SK-N-SH (cell line): ENCODE results near the gene RAF1. TPM values are rescaled to one million over a fixed set of nuclear protein-coding genes. Genes with fewer than 3 reads are reported as not detected.

Experiments used
- CTCF ChIA-PET: fragments of 300-600, 350-600 bp; formaldehyde crosslinking; extraction: SDS; loops from one replicate; lab custom pipeline; 2021; lab: Yijun Ruan, JAX
- POLR2A ChIA-PET: fragments of 350-600 bp; sonication (Branson Sonifier 250); formaldehyde crosslinking; extraction: SDS; loops from one replicate; lab custom pipeline; 2020; ENCODE audit warnings: antibody characterized with exemption, inconsistent platforms; lab: Yijun Ruan, JAX
- DNase-seq: peaks from one replicate; pipeline ENCODE4 v3.0.0; 2012
- H2AFZ ChIP-seq: fragments of 200-600 bp; sonication (generic); 2 replicates; pipeline ENCODE4 v1.8.1; 2016; ENCODE audit warnings: antibody characterized with exemption, mild to moderate bottlenecking, low read depth
- H3F3A ChIP-seq: fragments of 200-600 bp; sonication (generic); replicated peaks from 2 replicates; pipeline ENCODE3; 2016; ENCODE audit warnings: antibody characterized with exemption, mild to moderate bottlenecking; ENCODE audit not compliant: insufficient read depth
- H3K27ac ChIP-seq, 2 experiments: fragments of 200-500 bp in 1 of 2; fragments of 200-600 bp in 1 of 2; sonication (Bioruptor generic) in 1 of 2; sonication (generic), shearing (Covaris generic) in 1 of 2; 2 replicates each; pipeline versions ENCODE4 v1.5.1 to v1.6.1; 2014 to 2016; ENCODE audit warnings: low read depth in 2 of 2, inconsistent platforms in 1 of 2, low read length in 1 of 2, mild to moderate bottlenecking in 1 of 2, mixed read lengths in 1 of 2
- H3K27me3 ChIP-seq: fragments of 200-600 bp; sonication (generic), shearing (Covaris generic); 2 replicates; pipeline ENCODE4 v1.6.1; 2016; ENCODE audit warnings: mixed run types; ENCODE audit not compliant: insufficient read depth
- H3K36me3 ChIP-seq, 2 experiments: fragments of 200-500 bp in 1 of 2; fragments of 200-600 bp in 1 of 2; sonication (Bioruptor generic) in 1 of 2; sonication (generic) in 1 of 2; replicated peaks in 1 of 2; 2 replicates each; pipeline versions ENCODE3 to v1.5.1; 2014 to 2016; ENCODE audit warnings: low read length in 1 of 2, mild to moderate bottlenecking in 1 of 2; ENCODE audit not compliant: insufficient read depth in 2 of 2, control insufficient read depth in 1 of 2
- H3K4me1 ChIP-seq, 2 experiments: fragments of 200-500 bp in 1 of 2; fragments of 200-600 bp in 1 of 2; sonication (Bioruptor generic) in 1 of 2; sonication (generic), shearing (Covaris generic) in 1 of 2; 2 replicates each; pipeline versions ENCODE4 v1.5.1 to v1.6.1; 2014 to 2016; ENCODE audit warnings: low read depth in 1 of 2, low read length in 1 of 2, mixed run types in 1 of 2; ENCODE audit not compliant: insufficient read depth in 2 of 2, control insufficient read depth in 1 of 2
- H3K4me2 ChIP-seq: fragments of 200-600 bp; sonication (generic), shearing (Covaris generic); 2 replicates; pipeline ENCODE4 v1.6.1; 2017; ENCODE audit warnings: mixed run types
- H3K4me3 ChIP-seq, 2 experiments: fragments of 200-500 bp in 1 of 2; fragments of 200-600 bp in 1 of 2; sonication (Bioruptor generic) in 1 of 2; sonication (generic), shearing (Covaris generic) in 1 of 2; 2 replicates each; pipeline versions ENCODE4 v1.5.1 to v1.8.1; 2014 to 2016; ENCODE audit warnings: low read depth in 2 of 2, inconsistent platforms in 1 of 2, low read length in 1 of 2, mild to moderate bottlenecking in 1 of 2, mixed read lengths in 1 of 2, moderate library complexity in 1 of 2
- H3K79me2 ChIP-seq: fragments of 200-600 bp; sonication (generic); 2 replicates; pipeline ENCODE4 v1.8.1; 2017; ENCODE audit warnings: mild to moderate bottlenecking; ENCODE audit not compliant: insufficient read depth
- H3K9ac ChIP-seq: fragments of 200-600 bp; sonication (generic); 2 replicates; pipeline ENCODE4 v1.6.1; 2017; ENCODE audit warnings: mixed run types
- H3K9me2 ChIP-seq: fragments of 200-600 bp; sonication (generic); 2 replicates; pipeline ENCODE4 v1.6.1; 2017; ENCODE audit warnings: mixed run types
- H3K9me3 ChIP-seq: fragments of 200-600 bp; sonication (generic); 2 replicates; pipeline ENCODE4 v1.6.1; 2017; ENCODE audit warnings: mixed run types, mild to moderate bottlenecking, moderate library complexity
- H4K20me1 ChIP-seq: fragments of 200-600 bp; sonication (generic); 2 replicates; pipeline ENCODE4 v1.6.1; 2017; ENCODE audit warnings: mild to moderate bottlenecking, mixed run types; ENCODE audit not compliant: insufficient read depth
- EP300 ChIP-seq, 2 experiments: IDR thresholded peaks; 2 replicates each; pipeline versions ENCODE4 v1.4.0 to v1.6.1; 2012; ENCODE audit warnings: borderline replicate concordance in 1 of 2, low read depth in 1 of 2, low read length in 1 of 2
- EZH2phosphoT487 ChIP-seq: fragments of 200-600 bp; sonication (generic); IDR thresholded peaks from 2 replicates; pipeline ENCODE4 v1.6.1; 2017; ENCODE audit warnings: low read depth, mixed run types, mild to moderate bottlenecking, antibody characterized with exemption, moderate library complexity, borderline replicate concordance
- FOSL2 ChIP-seq: IDR thresholded peaks from 2 replicates; pipeline ENCODE4 v1.4.0; 2012; ENCODE audit warnings: low read depth, mild to moderate bottlenecking, moderate library complexity, borderline replicate concordance
- FOXJ3 ChIP-seq: sonication (generic); formaldehyde crosslinking; IDR thresholded peaks from 2 replicates; pipeline ENCODE4 v1.5.1; 2020; ENCODE audit warnings: mild to moderate bottlenecking, missing genetic modification reagents
- GABPA ChIP-seq: IDR thresholded peaks from 2 replicates; pipeline ENCODE4 v1.4.0; 2012; ENCODE audit warnings: low read depth, mild to moderate bottlenecking
- MAX ChIP-seq: IDR thresholded peaks from 2 replicates; pipeline ENCODE4 v1.4.0; 2012; ENCODE audit warnings: low read depth
- MEF2A ChIP-seq: IDR thresholded peaks from 2 replicates; pipeline ENCODE4 v1.4.0; 2012; ENCODE audit warnings: low read depth, borderline replicate concordance
- NRF1 ChIP-seq: IDR thresholded peaks from 2 replicates; pipeline ENCODE4 v1.6.1; 2012; ENCODE audit warnings: low read depth, mild to moderate bottlenecking, low read length
- RAD21 ChIP-seq: IDR thresholded peaks from 2 replicates; pipeline ENCODE4 v1.6.1; 2012; ENCODE audit warnings: mild to moderate bottlenecking, low read length
- REST ChIP-seq: IDR thresholded peaks from 2 replicates; pipeline ENCODE4 v1.6.1; 2012; ENCODE audit warnings: mild to moderate bottlenecking, low read depth, low read length, moderate library complexity
- RFX5 ChIP-seq: IDR thresholded peaks from 2 replicates; pipeline ENCODE4 v1.6.1; 2012; ENCODE audit warnings: mild to moderate bottlenecking, improper control_type of control experiment, low read length
- TEAD4 ChIP-seq: IDR thresholded peaks from 2 replicates; pipeline ENCODE4 v1.4.0; 2012; ENCODE audit warnings: mild to moderate bottlenecking, borderline replicate concordance; ENCODE audit not compliant: insufficient read depth
- WGBS: methylation state at CpG from one replicate; pipeline ENCODE4 v1.1.6; 2017; ENCODE audit warnings: low lambda C conversion rate; 5-methylcytosine and 5-hydroxymethylcytosine counted together
- polyA plus RNA-seq, 3 experiments: library from polyadenylated mRNA; depleted of rRNA; stranded (reverse); fragments of >200 nt; gene quantifications; 2 replicates each; pipeline ENCODE4 v1.2.3, GENCODE V29; 2012
- TF ChIP-seq, protein P1 (sequence below): IDR thresholded peaks from 2 replicates; pipeline ENCODE4; 2012
- TF ChIP-seq, protein P2 (sequence below): fragments of 150-350 bp; IDR thresholded peaks from 2 replicates; pipeline ENCODE4 v1.6.1; 2016; ENCODE audit warnings: mild to moderate bottlenecking, low read depth, low read length
- TF ChIP-seq, protein P3 (sequence below): fragments of 200-600 bp; sonication (generic); IDR thresholded peaks from 2 replicates; pipeline ENCODE4 v1.6.1; 2017; ENCODE audit warnings: antibody characterized with exemption, mild to moderate bottlenecking, moderate library complexity

The RAF1 gene
- polyA plus RNA-seq, 1 of the 3 experiments (the other 2 are of a cell fraction) = 58.7 TPM

DNA sequence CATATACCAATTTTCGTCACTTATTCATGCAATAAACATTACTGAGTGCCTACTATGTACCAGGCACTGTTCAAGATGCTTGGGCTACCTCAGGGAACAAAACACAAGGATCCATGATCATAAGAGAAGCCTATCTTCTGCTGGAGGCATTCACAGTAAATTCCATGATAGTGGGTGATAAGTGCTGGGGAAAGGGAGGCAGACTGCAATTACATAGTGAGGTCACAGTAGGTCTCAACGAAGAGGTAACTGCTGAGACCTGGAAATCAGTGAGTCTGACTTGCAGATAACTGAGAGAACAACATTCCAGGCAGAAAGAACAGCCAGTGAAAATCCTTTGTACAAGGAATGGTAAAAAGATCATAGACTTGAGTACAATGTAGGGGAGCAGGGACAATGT is 33.6 kb downstream of the RAF1 start:
- Histone ChIP-seq H3K9me3 (no peaks in the 10 kb centered on the region), H3K79me2 (peaks cover 100% of the 10 kb centered on the region), H3K9ac (no peak overlapping the region), H4K20me1 (peaks cover 94% of the 10 kb centered on the region), H3K4me2 (no peak overlapping the region), H3F3A (peaks cover 14% of the 10 kb centered on the region), H3K27ac (peak overlapping the region in 1 of 2 experiments; percentile 25; a peak in 1 of 4 replicates), H3K9me2 (no peaks in the 10 kb centered on the region)
- CTCF ChIA-PET = no interaction called here
- POLR2A ChIA-PET = no interaction called here
- no peak for DNase-seq
- 92% methylated on average over 2 of the region's 2 CpGs for WGBS
- TF ChIP-seq, protein P1, sequence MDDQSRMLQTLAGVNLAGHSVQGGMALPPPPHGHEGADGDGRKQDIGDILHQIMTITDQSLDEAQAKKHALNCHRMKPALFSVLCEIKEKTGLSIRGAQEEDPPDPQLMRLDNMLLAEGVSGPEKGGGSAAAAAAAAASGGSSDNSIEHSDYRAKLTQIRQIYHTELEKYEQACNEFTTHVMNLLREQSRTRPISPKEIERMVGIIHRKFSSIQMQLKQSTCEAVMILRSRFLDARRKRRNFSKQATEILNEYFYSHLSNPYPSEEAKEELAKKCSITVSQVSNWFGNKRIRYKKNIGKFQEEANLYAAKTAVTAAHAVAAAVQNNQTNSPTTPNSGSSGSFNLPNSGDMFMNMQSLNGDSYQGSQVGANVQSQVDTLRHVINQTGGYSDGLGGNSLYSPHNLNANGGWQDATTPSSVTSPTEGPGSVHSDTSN = no peak
- TF ChIP-seq FOSL2 (no peak), FOXJ3 (CRISPR knock-in tag) (no peak), RFX5 (no peak), EZH2phosphoT487 (no peak), NRF1 (no peak), MAX (no peak), GABPA (no peak), REST (no peak), TEAD4 (no peak), EP300 (IDR thresholded peaks at IDR 0.05; ENCODE audit: borderline replicate concordance in 1 of 2, low read depth in 1 of 2, low read length in 1 of 2) (no peak), RAD21 (no peak), MEF2A (no peak)
- TF ChIP-seq, protein P2, sequence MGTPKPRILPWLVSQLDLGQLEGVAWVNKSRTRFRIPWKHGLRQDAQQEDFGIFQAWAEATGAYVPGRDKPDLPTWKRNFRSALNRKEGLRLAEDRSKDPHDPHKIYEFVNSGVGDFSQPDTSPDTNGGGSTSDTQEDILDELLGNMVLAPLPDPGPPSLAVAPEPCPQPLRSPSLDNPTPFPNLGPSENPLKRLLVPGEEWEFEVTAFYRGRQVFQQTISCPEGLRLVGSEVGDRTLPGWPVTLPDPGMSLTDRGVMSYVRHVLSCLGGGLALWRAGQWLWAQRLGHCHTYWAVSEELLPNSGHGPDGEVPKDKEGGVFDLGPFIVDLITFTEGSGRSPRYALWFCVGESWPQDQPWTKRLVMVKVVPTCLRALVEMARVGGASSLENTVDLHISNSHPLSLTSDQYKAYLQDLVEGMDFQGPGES = no peak
- TF ChIP-seq, protein P3, sequence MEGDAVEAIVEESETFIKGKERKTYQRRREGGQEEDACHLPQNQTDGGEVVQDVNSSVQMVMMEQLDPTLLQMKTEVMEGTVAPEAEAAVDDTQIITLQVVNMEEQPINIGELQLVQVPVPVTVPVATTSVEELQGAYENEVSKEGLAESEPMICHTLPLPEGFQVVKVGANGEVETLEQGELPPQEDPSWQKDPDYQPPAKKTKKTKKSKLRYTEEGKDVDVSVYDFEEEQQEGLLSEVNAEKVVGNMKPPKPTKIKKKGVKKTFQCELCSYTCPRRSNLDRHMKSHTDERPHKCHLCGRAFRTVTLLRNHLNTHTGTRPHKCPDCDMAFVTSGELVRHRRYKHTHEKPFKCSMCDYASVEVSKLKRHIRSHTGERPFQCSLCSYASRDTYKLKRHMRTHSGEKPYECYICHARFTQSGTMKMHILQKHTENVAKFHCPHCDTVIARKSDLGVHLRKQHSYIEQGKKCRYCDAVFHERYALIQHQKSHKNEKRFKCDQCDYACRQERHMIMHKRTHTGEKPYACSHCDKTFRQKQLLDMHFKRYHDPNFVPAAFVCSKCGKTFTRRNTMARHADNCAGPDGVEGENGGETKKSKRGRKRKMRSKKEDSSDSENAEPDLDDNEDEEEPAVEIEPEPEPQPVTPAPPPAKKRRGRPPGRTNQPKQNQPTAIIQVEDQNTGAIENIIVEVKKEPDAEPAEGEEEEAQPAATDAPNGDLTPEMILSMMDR = no peak
- TF ChIP-seq, all 33 proteins: peak for 0
- Histone ChIP-seq H3K36me3 (peaks cover 0 to 8% of the 10 kb centered on the region in 2 experiments), H3K4me1 (peaks cover 11% of the 10 kb centered on the region in 2 experiments; a peak in 3 of 4 replicates), H3K27me3 (no peaks in the 10 kb centered on the region), H3K4me3 (no peak overlapping the region), H2AFZ (no peak overlapping the region)
